AG04450 (cell line): Measurements from ENCODE around the gene RBM11. TPM values are rescaled to one million over a fixed set of nuclear protein-coding genes. Genes with fewer than 3 reads are reported as not detected.
A peak's percentile ranks its signal among the peaks of the same experiment; 100 is the strongest.
"Not testable (repeated sequence)": the region's sequence is repeated elsewhere in the genome, so short reads cannot be mapped to it uniquely, and the experiment has no call there.

Source experiments
- CTCF ChIA-PET: fragments of 300-600, 350-600 bp; formaldehyde crosslinking; extraction: SDS; loops from one replicate; lab custom pipeline; 2022; ENCODE audit warnings: antibody characterized with exemption, inconsistent platforms; lab: Charles Lee
- POLR2A ChIA-PET: fragments of 350-600 bp; formaldehyde crosslinking; extraction: SDS; loops from one replicate; lab custom pipeline; 2021; ENCODE audit warnings: antibody characterized with exemption, inconsistent platforms; lab: Yijun Ruan, JAX
- DNase-seq: peaks from one replicate; pipeline ENCODE4 v3.0.0-alpha.2; 2011; ENCODE audit warnings: low read depth, low spot score
- H3K27ac ChIP-seq: one replicate; pipeline ENCODE4 v1.5.1; 2012; ENCODE audit warnings: low read depth, low read length, control low read depth
- H3K27me3 ChIP-seq: one replicate; pipeline ENCODE4 v1.6.0; 2012; ENCODE audit warnings: low read length; ENCODE audit not compliant: control insufficient read depth, insufficient read depth
- H3K4me3 ChIP-seq: 2 replicates; pipeline ENCODE4 v1.5.1; 2011; ENCODE audit warnings: mild to moderate bottlenecking, low read depth, low read length, control low read depth
- H3K9me3 ChIP-seq: 2 replicates; pipeline ENCODE4 v1.5.1; 2012; ENCODE audit warnings: low read length; ENCODE audit not compliant: control insufficient read depth, insufficient read depth
- CTCF ChIP-seq: IDR thresholded peaks from 2 replicates; pipeline ENCODE4 v1.5.1; 2011; ENCODE audit warnings: low read depth, low read length, control low read depth, inconsistent platforms
- polyA minus RNA-seq: library from RNA; depleted of rRNA, polyadenylated mRNA; stranded (reverse); fragments of >200 nt; gene quantifications from 2 replicates; pipeline ENCODE4 v1.2.3, GENCODE V29; 2011; rRNA and poly(A)+ RNA removed
- polyA plus RNA-seq: library from polyadenylated mRNA; depleted of rRNA; stranded (reverse); fragments of >200 nt; gene quantifications from 2 replicates; pipeline ENCODE4 v1.2.3, GENCODE V29; 2011; rRNA removed

Gene RBM11
- polyA plus RNA-seq (not detected in 2 replicates), polyA minus RNA-seq (not detected in 2 replicates)

GRCh38 chr21:14215971-14216641 lies at the start of gene RBM11:
Gene RBM11, plus strand, starts transcription at chr21:14216157. Its CDS starts 30 bp downstream, at chr21:14216187.
- no peak for DNase-seq
- ChIA-PET CTCF (interaction anchor here (1.0 kb wide), 1 partner anchor 43 kb away, joined by 3 read pairs; no protein-coding TSS in a partner anchor), POLR2A (no interaction called here)
- H3K4me3 ChIP-seq = peak within 1 kb of the TSS; percentile 52
- H3K27me3 ChIP-seq = no peaks in the 10 kb centered on the region
- TF ChIP-seq CTCF = no peak
- no peak within 1 kb of the TSS for H3K27ac ChIP-seq
- H3K9me3 ChIP-seq = peaks cover 4% of the 10 kb centered on the region; the same call in 1 of the 2 replicates

- CTCF ChIA-PET = not testable (repeated sequence)
Measured at GRCh38 chr21:14166463-14167223, 49.3 kb upstream of the RBM11 start.

GRCh38 chr21:14206222-14206621 lies 9.7 kb upstream of the RBM11 start:
- CTCF ChIA-PET = no interaction called here

More at GRCh38 chr21:14166463-14167223, 49.3 kb upstream of the RBM11 start:
- H3K27ac ChIP-seq, POLR2A ChIA-PET, H3K27me3 ChIP-seq, DNase-seq, H3K9me3 ChIP-seq, H3K4me3 ChIP-seq: not testable (repeated sequence)

GRCh38 chr21:14210738-14211137 lies 5.2 kb upstream of the RBM11 start, which contains the start of gene LIPI:
Gene LIPI, minus strand, starts transcription at chr21:14210955. Its CDS starts 110 bp downstream, at chr21:14210845.
- TF ChIP-seq CTCF = no peak
- no peak for DNase-seq
- Histone ChIP-seq H3K27me3 (no peaks in the 10 kb centered on the region), H3K9me3 (no peaks in the 10 kb centered on the region), H3K27ac (no peak within 1 kb of the TSS), H3K4me3 (no peak within 1 kb of the TSS)
- ChIA-PET POLR2A (no interaction called here), CTCF (no interaction called here)

More at GRCh38 chr21:14206222-14206621, 9.7 kb upstream of the RBM11 start:
- no peak for TF ChIP-seq CTCF
- H3K9me3 ChIP-seq = no peaks in the 10 kb centered on the region
- POLR2A ChIA-PET = no interaction called here
- H3K27ac ChIP-seq = no peak overlapping the region
- H3K4me3 ChIP-seq = no peak overlapping the region
- no peaks in the 10 kb centered on the region for H3K27me3 ChIP-seq
- no peak for DNase-seq

- Histone ChIP-seq H3K4me3 (no peak overlapping the region), H3K9me3 (peaks cover 4% of the 10 kb centered on the region; the same call in 1 of the 2 replicates), H3K27ac (no peak overlapping the region), H3K27me3 (no peaks in the 10 kb centered on the region)
- DNase-seq = no peak
- ChIA-PET CTCF (interaction anchor here (0.7 kb wide), 2 partner anchors 40 to 1313 kb away, joined by 3 read pairs; no protein-coding TSS in a partner anchor), POLR2A (no interaction called here)
- no peak for TF ChIP-seq CTCF
Measured at GRCh38 chr21:14213164-14213563, 2.8 kb upstream of the RBM11 start.
